H9 (cell line): Measurements from ENCODE around the gene FOXK1. TPM values are rescaled to one million over a fixed set of nuclear protein-coding genes. Genes with fewer than 3 reads are reported as not detected.

Experiments used
- DNase-seq: peaks from one replicate; pipeline ENCODE4 v3.0.0-alpha.2; 2017
- H2AFZ ChIP-seq: one replicate; pipeline ENCODE4 v1.6.1; 2013; ENCODE audit warnings: mild to moderate bottlenecking, low read length, control low read depth, moderate library complexity
- H2AK5ac ChIP-seq: 2 replicates; pipeline ENCODE4 v1.6.1; 2013; ENCODE audit warnings: low read length, control low read depth, mixed read lengths; ENCODE audit not compliant: insufficient read length
- H2BK120ac ChIP-seq: one replicate; pipeline ENCODE4 v1.6.1; 2013; ENCODE audit warnings: low read depth, mild to moderate bottlenecking, low read length, control low read depth, inconsistent platforms; ENCODE audit not compliant: poor library complexity, severe bottlenecking
- H2BK12ac ChIP-seq: 2 replicates; pipeline ENCODE4 v1.6.1; 2013; ENCODE audit warnings: low read length, control low read depth, mixed read lengths, low read depth; ENCODE audit not compliant: insufficient read length
- H2BK15ac ChIP-seq: 2 replicates; pipeline ENCODE4 v1.6.1; 2013; ENCODE audit warnings: low read depth, low read length, control low read depth
- H2BK20ac ChIP-seq: one replicate; pipeline ENCODE4 v1.6.1; 2013; ENCODE audit warnings: low read depth, mild to moderate bottlenecking, low read length, control low read depth, inconsistent platforms; ENCODE audit not compliant: poor library complexity, severe bottlenecking
- H2BK5ac ChIP-seq: 2 replicates; pipeline ENCODE4 v1.6.1; 2013; ENCODE audit warnings: low read length, control low read depth, mixed read lengths; ENCODE audit not compliant: insufficient read length
- H3K14ac ChIP-seq: 2 replicates; pipeline ENCODE4 v1.6.1; 2013; ENCODE audit warnings: low read length, control low read depth; ENCODE audit not compliant: insufficient read depth
- H3K18ac ChIP-seq: 2 replicates; pipeline ENCODE4 v1.6.1; 2013; ENCODE audit warnings: low read depth, mild to moderate bottlenecking, mixed read lengths, low read length, control low read depth; ENCODE audit not compliant: insufficient read length
- H3K23ac ChIP-seq: 2 replicates; pipeline ENCODE4 v1.6.1; 2013; ENCODE audit warnings: low read length, control low read depth, mixed read lengths, low read depth; ENCODE audit not compliant: insufficient read length
- H3K23me2 ChIP-seq: 2 replicates; pipeline ENCODE4 v1.6.1; 2013; ENCODE audit warnings: low read depth, mild to moderate bottlenecking, mixed read lengths, low read length, control low read depth; ENCODE audit not compliant: insufficient read length, poor library complexity, severe bottlenecking
- H3K27ac ChIP-seq: 2 replicates; pipeline ENCODE4 v1.5.1; 2013; ENCODE audit warnings: low read length, control low read depth, mixed read lengths, low read depth; ENCODE audit not compliant: insufficient read length
- H3K27me3 ChIP-seq: 2 replicates; pipeline ENCODE4 v1.6.1; 2013; ENCODE audit warnings: low read length, control low read depth, inconsistent platforms; ENCODE audit not compliant: insufficient read depth
- H3K4ac ChIP-seq: 2 replicates; pipeline ENCODE4 v1.6.1; 2013; ENCODE audit warnings: low read depth, mild to moderate bottlenecking, control low read depth, inconsistent platforms, low read length, moderate library complexity
- H3K4me1 ChIP-seq: 2 replicates; pipeline ENCODE4 v1.6.1; 2013; ENCODE audit warnings: low read length, control low read depth, inconsistent platforms; ENCODE audit not compliant: insufficient read depth
- H3K4me2 ChIP-seq: 2 replicates; pipeline ENCODE4 v1.6.1; 2013; ENCODE audit warnings: low read length, control low read depth, mixed read lengths; ENCODE audit not compliant: insufficient read length, insufficient read depth
- H3K56ac ChIP-seq: 2 replicates; pipeline ENCODE4 v1.6.1; 2013; ENCODE audit warnings: low read depth, mild to moderate bottlenecking, mixed read lengths, low read length, control low read depth; ENCODE audit not compliant: insufficient read length
- H3K79me1 ChIP-seq: 2 replicates; pipeline ENCODE4 v1.6.1; 2013; ENCODE audit warnings: low read depth, mild to moderate bottlenecking, moderate library complexity, low read length, control low read depth, inconsistent platforms; ENCODE audit not compliant: insufficient read depth, poor library complexity, severe bottlenecking
- H3K79me2 ChIP-seq: 2 replicates; pipeline ENCODE4 v1.6.1; 2013; ENCODE audit warnings: low read length, control low read depth, inconsistent platforms; ENCODE audit not compliant: insufficient read depth
- H3K9ac ChIP-seq: 2 replicates; pipeline ENCODE4 v1.6.1; 2013; ENCODE audit warnings: low read length, control low read depth, mixed read lengths; ENCODE audit not compliant: insufficient read length; ENCODE audit errors: extremely low read depth
- H3K9me3 ChIP-seq: one replicate; pipeline ENCODE4 v1.6.1; 2013; ENCODE audit warnings: low read depth, low read length, inconsistent platforms; ENCODE audit not compliant: control insufficient read depth
- H3T11ph ChIP-seq: one replicate; pipeline ENCODE4 v1.6.1; 2013; ENCODE audit warnings: mild to moderate bottlenecking, low read length, control low read depth, inconsistent platforms
- H4K20me1 ChIP-seq: one replicate; pipeline ENCODE4 v1.6.1; 2013; ENCODE audit not compliant: control insufficient read depth, insufficient read length, insufficient read depth
- H4K5ac ChIP-seq: 2 replicates; pipeline ENCODE4 v1.6.1; 2013; ENCODE audit warnings: low read depth, mild to moderate bottlenecking, mixed read lengths, low read length, control low read depth; ENCODE audit not compliant: insufficient read length
- H4K8ac ChIP-seq: replicated peaks from 2 replicates; pipeline ENCODE4 v1.6.1; 2013; ENCODE audit warnings: low read length, control low read depth, mixed read lengths, low read depth; ENCODE audit not compliant: insufficient read length
- H4K91ac ChIP-seq: 2 replicates; pipeline ENCODE4 v1.6.1; 2013; ENCODE audit warnings: low read depth, mild to moderate bottlenecking, moderate library complexity, mixed read lengths, low read length, control low read depth; ENCODE audit not compliant: insufficient read length
- H3K27ac Mint-ChIP-seq, 3 experiments: 2 replicates in 2 of 3; 3 replicates in 1 of 3; pipeline ENCODE4 v1.8.0; 2020 to 2021; ENCODE audit warnings: mixed read lengths in 3 of 3, mild to moderate bottlenecking in 1 of 3, moderate library complexity in 1 of 3
- H3K27me3 Mint-ChIP-seq: 2 replicates; pipeline ENCODE4 v1.8.0; 2021; ENCODE audit warnings: low read depth, mild to moderate bottlenecking, moderate library complexity, mixed read lengths
- H3K36me3 Mint-ChIP-seq, 3 experiments: 2 replicates in 2 of 3; 3 replicates in 1 of 3; pipeline ENCODE4 v1.8.0; 2020 to 2021; ENCODE audit warnings: low read depth in 3 of 3, mixed read lengths in 3 of 3; ENCODE audit not compliant: insufficient read depth in 1 of 3
- H3K4me1 Mint-ChIP-seq, 2 experiments: 2 replicates each; pipeline ENCODE4 v1.8.0; 2020; ENCODE audit warnings: mixed read lengths in 2 of 2
- H3K4me3 Mint-ChIP-seq, 2 experiments: 2 replicates in 1 of 2; 3 replicates in 1 of 2; pipeline ENCODE4 v1.8.0; 2020 to 2021; ENCODE audit warnings: mild to moderate bottlenecking in 2 of 2, mixed read lengths in 2 of 2, moderate library complexity in 1 of 2
- H3K9me3 Mint-ChIP-seq, 2 experiments: 2 replicates in 1 of 2; 3 replicates in 1 of 2; pipeline ENCODE4 v1.8.0; 2020; ENCODE audit warnings: mild to moderate bottlenecking in 2 of 2, mixed read lengths in 2 of 2, moderate library complexity in 1 of 2
- WGBS: extraction: QIAGEN DNeasy Blood & Tissue Kit; methylation state at CpG from one replicate; pipeline ENCODE4 v1.1.7; 2013; ENCODE audit warnings: missing lambda C conversion rate, low lambda C conversion rate, mixed read lengths; ENCODE audit not compliant: insufficient read length; ENCODE audit errors: extremely low coverage; 5-methylcytosine and 5-hydroxymethylcytosine counted together
- total RNA-seq: library from RNA; stranded (reverse); gene quantifications from 2 replicates; pipeline ENCODE4 v1.2.1, GENCODE V29; 2021
- TF ChIP-seq, protein P1 (sequence below): fragments of 200-600 bp; sonication (generic); conservative IDR thresholded peaks from 3 replicates; pipeline ENCODE4 v1.8.0; 2021; ENCODE audit warnings: antibody characterized with exemption, mild to moderate bottlenecking

FOXK1 gene
- total RNA-seq, 1 experiment from 2014 or later: 14.4 TPM

DNA sequence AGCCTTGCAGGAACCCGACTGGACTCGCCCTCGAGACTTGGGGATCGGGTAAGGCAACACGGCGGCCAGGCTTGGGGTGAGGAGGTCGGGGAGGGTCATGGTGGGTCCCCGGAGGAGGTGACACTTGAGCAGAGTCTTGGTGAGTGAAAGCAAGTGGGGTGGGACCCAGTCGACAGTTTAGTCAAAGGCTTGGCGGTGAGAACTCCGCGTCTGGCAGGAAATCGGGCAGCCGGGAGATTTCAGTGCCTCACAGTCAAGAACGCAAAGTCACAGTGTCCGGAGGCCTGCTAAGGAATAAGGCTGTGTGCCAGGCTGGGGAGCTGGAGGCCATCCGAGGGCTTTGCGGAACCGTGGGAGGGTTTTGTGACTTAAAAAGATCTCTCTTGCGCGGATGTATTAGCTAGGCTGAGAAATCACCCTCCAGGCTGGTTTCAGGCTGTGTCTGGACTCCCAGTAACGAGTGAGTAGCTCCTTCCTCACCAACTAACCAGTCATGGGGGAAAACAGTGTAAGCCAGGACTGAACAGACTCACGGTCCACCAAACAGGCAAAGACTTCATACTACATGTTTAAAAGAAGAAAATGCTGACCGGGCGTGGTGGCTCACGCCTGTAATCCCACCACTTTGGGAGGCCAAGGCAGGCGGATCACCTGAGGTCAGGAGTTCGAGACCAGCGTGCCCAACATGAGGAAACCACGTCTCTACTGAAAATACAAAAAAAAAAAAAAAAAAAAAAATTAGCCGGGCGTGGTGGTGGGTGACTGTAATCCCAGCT, 93.9 kb downstream of the FOXK1 start:
- H2AFZ ChIP-seq: no peak overlapping the region
- no peak overlapping the region for H4K5ac ChIP-seq
- H2BK120ac ChIP-seq: no peak overlapping the region
- no peaks in the 10 kb centered on the region; the same call in 1 of the 2 replicates for H3K79me2 ChIP-seq
- Mint-ChIP-seq H3K4me1 (peaks cover 12 to 15% of the 10 kb centered on the region in 2 experiments), H3K36me3 (peaks cover 0 to 21% (median 0%) of the 10 kb centered on the region in 3 experiments; a peak in 3 of 7 replicates), H3K27me3 (peaks cover 3% of the 10 kb centered on the region; the same call in 1 of the 2 replicates), H3K4me3 (peak overlapping the region; percentile 97 to 99), H3K27ac (peak overlapping the region; percentile 90 to 97 (median 94); a peak in 6 of 7 replicates), H3K9me3 (no peaks in the 10 kb centered on the region)
- H3K27me3 ChIP-seq: no peaks in the 10 kb centered on the region
- WGBS: no CpG with 5 or more reads among the region's 32 CpGs
- H4K20me1 ChIP-seq: no peaks in the 10 kb centered on the region
- TF ChIP-seq, protein P1, sequence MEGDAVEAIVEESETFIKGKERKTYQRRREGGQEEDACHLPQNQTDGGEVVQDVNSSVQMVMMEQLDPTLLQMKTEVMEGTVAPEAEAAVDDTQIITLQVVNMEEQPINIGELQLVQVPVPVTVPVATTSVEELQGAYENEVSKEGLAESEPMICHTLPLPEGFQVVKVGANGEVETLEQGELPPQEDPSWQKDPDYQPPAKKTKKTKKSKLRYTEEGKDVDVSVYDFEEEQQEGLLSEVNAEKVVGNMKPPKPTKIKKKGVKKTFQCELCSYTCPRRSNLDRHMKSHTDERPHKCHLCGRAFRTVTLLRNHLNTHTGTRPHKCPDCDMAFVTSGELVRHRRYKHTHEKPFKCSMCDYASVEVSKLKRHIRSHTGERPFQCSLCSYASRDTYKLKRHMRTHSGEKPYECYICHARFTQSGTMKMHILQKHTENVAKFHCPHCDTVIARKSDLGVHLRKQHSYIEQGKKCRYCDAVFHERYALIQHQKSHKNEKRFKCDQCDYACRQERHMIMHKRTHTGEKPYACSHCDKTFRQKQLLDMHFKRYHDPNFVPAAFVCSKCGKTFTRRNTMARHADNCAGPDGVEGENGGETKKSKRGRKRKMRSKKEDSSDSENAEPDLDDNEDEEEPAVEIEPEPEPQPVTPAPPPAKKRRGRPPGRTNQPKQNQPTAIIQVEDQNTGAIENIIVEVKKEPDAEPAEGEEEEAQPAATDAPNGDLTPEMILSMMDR: no peak
- H3K23ac ChIP-seq: no peak overlapping the region
- no peaks in the 10 kb centered on the region for H3K4me1 ChIP-seq
- H2BK12ac ChIP-seq: no peak overlapping the region
- no peak overlapping the region for H2BK5ac ChIP-seq
- no peak overlapping the region for H4K91ac ChIP-seq
- H2AK5ac ChIP-seq: no peak overlapping the region
- peak overlapping the region; percentile 44 for H3K14ac ChIP-seq
- no peak overlapping the region for H2BK15ac ChIP-seq
- no peak overlapping the region for H4K8ac ChIP-seq
- no peak overlapping the region for H2BK20ac ChIP-seq
- H3K56ac ChIP-seq: no peak overlapping the region
- no peak overlapping the region for H3K4ac ChIP-seq
- H3K18ac ChIP-seq: no peak overlapping the region
- peaks cover 3% of the 10 kb centered on the region for H3K79me1 ChIP-seq
- peak overlapping the region; percentile 67 for H3K9ac ChIP-seq
- no peak for DNase-seq
- H3T11ph ChIP-seq: no peak overlapping the region
- no peaks in the 10 kb centered on the region for H3K9me3 ChIP-seq
- H3K27ac ChIP-seq: no peak overlapping the region
- H3K23me2 ChIP-seq: peaks cover 15% of the 10 kb centered on the region
- H3K4me2 ChIP-seq: peak overlapping the region; percentile 66
